ENCODE data around the gene SMIM41.

SMIM41 gene

DNA sequence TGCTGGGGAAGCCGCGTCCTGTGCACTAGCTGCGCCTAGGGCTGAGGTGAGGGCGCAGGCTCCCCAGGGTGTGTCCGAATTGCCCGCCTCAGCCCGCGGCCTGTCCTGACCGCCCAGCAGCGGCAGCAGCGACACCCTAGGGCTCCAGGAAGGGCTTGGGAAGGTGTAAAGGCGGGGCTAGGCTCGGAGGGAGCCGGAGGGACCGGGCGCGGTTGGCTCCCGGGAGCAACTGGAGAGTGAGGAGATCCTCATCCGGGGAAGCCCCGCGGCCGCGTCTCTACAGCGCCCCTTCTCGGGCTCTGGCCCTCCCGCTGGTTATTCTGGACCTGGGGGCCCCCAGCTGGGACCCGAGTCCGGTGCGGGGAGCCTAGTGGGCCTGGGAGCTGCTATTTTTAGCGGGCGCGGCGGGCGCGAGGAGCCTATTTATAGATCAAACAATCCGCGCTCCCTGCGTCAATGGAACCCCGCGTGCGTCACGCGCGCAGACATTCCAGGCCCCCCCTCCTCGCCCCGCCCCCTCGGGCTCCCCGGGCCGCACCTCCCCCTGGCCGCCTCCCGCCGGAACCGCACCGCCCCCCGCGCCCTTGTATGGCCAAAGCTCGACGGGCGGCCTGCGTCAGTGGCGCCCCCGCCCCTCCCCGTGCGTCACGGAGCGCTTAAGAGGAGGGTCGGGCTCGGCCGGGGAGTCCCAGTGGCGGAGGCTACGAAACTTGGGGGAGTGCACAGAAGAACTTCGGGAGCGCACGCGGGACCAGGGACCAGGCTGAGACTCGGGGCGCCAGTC, 28.6 kb upstream of the SMIM41 start, which contains the start of gene NR4A1:
NR4A1 (plus strand) TSS at position 685 of the 784 bp plus-strand sequence. CDS start 2,887 bp downstream, outside the sequence.
- peak; percentile 98 for DNase-seq

DNA sequence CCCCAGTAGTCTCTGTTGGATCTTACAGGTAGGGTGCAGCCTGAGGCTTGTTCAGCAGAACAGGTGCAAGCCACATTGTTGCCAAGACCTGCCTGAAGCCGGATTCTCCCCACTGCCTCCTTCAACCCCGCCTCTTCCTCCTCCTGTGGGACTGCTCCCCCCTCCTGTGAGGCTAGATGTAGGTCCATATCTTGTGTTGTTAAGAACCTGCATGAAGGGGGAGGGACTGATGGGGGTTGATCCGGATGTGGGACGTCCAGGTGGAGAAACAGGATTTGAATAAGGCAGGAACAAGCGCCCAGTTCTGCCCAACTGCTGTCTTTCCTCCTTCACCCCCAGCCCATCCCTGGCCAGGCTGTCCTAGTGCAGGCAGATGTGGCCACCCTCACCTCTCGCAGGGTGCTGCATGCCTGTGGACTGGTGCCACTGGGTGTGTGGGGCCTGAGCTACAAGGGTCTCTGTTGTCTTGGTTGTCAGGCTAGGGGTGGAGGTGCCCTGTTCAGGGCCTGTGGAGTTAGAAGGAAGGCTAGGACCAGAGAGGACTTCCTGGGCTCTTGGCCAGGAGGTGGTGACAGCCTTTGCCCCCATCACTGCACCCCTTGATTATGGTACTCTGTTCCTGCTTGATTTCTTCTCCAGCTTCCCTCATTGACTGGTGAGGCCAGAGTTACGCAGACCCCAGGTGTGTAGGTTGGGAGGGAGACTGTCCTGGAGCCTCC, 26.9 kb upstream of the SMIM41 start:
- peak; percentile 21 for DNase-seq

DNA sequence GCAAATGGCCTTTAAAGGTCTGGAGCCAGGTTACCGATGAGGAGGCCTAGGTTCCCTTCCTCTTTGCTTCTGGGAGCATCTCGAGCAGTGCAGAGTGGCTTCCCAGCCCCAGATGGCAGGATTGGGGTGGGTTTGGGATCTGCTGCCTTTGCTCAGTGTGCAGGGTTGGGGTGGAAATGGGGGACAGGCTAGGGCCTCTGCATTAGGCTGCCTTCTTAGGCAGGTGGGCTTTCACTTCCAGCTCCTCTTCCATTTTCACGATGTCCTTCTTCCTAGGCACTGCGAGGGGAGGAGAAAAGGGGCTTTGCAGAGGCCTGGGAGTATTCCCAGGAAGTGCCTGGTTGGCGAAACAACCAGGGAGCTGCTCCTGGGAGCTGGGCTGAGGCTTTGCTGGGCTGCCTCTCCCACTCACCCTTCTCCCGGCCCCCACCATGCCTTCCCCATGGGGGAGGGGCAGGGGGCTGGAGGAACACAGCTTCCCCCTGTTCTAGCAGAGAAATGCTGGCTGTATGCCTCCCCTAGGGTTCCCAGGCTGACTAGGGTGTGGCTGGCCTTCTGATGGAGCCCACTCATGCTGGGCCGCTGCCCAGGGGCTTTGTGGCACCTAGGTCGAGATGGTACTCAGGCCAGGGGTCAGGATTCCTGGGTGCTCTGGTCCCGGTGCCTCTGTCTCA, 25.8 kb upstream of the SMIM41 start:
- DNase-seq: no peak

DNA sequence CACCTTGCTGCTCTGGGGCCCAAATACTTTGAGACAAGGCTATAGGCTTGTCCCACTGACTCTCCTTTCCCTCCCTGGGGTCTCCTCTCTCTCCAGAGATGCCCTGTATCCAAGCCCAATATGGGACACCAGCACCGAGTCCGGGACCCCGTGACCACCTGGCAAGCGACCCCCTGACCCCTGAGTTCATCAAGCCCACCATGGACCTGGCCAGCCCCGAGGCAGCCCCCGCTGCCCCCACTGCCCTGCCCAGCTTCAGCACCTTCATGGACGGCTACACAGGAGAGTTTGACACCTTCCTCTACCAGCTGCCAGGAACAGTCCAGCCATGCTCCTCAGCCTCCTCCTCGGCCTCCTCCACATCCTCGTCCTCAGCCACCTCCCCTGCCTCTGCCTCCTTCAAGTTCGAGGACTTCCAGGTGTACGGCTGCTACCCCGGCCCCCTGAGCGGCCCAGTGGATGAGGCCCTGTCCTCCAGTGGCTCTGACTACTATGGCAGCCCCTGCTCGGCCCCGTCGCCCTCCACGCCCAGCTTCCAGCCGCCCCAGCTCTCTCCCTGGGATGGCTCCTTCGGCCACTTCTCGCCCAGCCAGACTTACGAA, 25.2 kb upstream of the SMIM41 start:
- DNase-seq: no peak

DNA sequence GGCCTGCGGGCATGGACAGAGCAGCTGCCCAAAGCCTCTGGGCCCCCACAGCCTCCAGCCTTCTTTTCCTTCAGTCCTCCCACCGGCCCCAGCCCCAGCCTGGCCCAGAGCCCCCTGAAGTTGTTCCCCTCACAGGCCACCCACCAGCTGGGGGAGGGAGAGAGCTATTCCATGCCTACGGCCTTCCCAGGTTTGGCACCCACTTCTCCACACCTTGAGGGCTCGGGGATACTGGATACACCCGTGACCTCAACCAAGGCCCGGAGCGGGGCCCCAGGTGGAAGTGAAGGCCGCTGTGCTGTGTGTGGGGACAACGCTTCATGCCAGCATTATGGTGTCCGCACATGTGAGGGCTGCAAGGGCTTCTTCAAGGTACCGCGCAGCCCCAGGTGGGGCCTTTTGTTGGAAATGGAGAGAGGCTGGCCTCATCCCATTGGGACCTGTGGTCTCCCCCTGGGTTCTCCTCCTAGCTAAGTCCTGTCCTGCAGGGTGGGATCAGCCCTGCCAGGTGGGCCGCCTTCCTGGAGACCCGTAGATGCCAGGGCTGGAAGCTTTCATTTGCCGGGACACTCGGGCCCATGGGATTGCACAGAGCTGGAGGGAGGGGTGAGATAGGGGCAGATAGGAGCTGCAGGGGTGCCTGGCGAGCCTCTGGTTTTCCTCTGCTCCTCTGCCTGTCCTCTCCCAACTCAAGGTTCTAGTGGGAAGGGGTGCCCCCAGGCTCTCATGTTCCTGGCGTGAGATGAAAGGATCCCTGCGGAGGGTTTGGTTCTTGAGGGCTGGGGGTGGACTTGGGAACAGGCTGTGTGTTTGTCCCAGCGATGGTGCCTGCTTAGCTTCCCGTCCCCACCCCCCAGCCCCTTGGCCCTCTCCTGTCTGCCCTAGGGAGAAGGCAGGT, 24.4 kb upstream of the SMIM41 start:
- DNase-seq: no peak

DNA sequence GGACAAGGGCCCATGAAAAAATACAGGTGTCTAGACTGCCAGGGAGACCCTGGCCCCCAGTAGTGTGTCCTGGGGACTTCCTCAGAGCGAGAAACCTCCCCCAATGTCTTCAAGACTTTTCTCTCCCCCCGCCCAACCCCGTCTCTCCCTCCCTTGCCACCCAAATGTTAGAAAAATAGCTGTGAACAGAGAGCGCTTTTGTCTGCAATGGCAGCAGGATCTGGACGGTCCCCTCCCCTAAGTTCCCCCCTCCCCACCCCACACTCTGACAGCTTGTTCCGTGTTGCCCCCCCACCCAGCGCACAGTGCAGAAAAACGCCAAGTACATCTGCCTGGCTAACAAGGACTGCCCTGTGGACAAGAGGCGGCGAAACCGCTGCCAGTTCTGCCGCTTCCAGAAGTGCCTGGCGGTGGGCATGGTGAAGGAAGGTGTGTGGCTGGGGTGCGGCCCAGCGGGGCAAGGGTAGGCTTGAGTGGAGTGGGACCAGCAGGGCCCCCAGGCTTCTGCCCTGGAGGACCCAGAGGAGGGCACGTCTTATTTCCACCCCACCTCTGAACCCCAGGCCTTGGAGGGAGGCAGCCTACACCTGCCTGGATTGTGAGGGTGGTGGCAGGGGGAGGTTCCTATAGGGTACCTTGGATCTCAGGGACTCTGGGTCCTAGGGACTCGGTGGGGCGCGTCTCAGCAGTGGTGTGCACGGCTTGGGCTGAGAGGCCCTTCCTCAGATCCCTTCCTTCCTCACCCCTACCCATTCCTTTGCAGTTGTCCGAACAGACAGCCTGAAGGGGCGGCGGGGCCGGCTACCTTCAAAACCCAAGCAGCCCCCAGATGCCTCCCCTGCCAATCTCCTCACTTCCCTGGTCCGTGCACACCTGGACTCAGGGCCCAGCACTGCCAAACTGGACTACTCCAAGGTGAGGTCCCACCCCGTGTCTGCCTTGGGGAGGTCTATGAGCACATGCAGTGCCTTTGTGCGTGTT, 23.5 kb upstream of the SMIM41 start:
- no peak for DNase-seq

DNA sequence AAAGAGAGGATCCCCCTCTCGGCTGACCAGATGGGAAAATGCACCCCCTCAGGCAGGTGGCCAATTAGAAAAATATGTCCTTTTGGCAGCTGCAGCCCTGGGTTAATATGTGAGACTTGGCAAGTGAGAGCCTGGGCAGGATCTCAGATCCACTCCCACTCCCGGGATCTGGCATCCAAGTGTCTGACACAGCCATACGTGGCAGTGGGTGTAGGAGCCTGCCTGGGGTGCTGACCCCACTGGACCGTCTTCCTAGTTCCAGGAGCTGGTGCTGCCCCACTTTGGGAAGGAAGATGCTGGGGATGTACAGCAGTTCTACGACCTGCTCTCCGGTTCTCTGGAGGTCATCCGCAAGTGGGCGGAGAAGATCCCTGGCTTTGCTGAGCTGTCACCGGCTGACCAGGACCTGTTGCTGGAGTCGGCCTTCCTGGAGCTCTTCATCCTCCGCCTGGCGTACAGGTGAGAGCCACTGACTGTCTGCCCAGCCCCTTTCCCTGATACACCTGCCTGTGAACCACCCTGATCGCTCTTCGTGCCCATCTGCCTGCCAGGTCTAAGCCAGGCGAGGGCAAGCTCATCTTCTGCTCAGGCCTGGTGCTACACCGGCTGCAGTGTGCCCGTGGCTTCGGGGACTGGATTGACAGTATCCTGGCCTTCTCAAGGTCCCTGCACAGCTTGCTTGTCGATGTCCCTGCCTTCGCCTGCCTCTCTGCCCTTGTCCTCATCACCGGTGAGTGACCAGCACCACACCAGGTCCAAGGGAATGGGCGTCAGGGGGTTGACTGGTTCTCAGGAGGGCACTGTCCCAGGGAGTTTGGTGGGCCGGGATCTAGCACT, 22.5 kb upstream of the SMIM41 start:
- DNase-seq: no peak

DNA sequence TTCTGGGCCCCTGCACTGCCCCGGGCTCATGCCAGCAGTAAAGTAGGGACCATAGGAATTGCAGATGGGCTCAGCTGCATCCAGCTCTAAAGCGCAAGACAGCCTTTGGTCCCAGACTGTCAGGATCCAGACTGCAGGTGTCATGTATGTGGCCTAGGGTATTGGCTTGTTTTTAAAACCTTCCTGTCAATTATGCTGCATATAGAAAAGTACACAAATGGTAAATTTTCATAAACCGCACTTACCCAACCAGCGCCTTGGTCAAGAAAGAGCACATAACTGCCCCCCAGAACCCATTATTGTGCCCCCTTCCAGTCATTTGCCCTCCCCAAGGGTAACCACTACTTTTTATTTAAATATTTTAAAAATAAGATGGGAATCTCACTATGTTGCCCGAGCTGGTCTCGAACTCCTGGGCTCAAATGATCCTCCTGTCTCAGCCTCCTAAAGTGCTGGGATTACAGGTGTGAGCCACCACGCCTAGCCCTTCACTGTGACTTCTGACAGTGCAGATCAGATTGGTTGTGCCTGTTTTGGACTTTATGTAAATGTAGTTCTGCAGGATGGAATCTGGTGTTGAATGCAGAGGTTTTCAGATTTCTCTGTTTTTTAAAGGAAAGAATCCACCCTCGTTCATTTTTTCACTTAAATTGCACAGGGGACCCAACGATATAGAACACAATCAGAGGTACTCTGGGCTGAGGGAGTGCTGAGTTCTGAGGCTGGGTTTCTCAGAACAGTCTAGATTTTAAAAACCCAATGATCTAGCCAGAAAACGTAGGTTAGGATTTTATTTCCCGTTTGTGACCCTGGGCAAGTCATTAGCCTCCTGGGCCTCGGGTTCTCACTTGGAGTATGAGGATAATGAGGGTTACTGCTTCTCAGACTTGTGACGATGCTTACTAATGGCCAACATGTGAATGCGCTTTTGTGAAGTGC, 21.6 kb upstream of the SMIM41 start:
- no peak for DNase-seq

DNA sequence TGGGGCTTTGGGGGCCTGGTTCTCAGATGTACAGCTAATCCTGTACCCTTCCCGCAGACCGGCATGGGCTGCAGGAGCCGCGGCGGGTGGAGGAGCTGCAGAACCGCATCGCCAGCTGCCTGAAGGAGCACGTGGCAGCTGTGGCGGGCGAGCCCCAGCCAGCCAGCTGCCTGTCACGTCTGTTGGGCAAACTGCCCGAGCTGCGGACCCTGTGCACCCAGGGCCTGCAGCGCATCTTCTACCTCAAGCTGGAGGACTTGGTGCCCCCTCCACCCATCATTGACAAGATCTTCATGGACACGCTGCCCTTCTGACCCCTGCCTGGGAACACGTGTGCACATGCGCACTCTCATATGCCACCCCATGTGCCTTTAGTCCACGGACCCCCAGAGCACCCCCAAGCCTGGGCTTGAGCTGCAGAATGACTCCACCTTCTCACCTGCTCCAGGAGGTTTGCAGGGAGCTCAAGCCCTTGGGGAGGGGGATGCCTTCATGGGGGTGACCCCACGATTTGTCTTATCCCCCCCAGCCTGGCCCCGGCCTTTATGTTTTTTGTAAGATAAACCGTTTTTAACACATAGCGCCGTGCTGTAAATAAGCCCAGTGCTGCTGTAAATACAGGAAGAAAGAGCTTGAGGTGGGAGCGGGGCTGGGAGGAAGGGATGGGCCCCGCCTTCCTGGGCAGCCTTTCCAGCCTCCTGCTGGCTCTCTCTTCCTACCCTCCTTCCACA, 20.7 kb upstream of the SMIM41 start:
- DNase-seq: no peak

DNA sequence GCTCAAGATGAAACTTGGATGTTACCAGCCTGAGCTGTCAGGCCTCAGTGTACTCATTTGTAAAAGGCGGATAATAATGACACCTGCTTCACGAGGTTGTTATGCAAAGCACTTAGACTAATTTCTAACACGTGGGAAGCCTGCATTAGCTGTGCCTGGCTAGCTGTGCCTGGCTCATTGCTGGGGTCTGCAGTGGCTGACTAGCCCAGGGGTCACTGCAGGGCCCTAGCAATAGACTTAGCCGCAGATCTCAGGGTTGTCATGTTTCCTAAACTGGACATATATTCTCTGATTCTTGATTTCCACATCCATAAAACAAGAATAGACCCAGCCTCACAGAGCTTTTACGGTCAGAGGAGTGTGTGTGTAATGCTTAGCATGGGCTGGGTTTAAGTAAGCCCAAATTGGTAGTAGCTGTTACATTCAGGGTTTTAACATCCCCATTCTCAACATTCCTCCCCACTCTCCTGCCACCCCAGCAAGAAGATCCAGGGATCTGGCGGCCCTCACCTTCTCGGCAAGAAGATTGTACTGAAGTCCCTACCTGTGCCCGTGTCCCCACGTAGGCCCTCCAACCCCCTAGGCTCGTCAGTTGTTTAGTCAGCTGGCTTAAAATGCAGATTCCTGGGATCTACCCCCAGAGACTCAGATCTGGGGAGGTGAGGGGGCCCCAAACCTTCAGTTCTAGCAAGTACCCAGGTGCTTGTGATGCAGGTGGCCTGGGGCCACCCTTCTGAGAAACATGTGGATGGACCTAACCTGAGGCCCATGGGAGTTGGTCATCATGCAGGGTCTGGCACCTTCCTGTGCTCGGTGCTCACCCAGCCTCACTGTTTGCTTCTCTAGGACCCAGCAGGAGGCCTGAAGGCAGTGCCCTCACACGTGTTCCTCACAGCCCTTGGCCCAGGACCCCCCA, 19.7 kb upstream of the SMIM41 start:
- no peak for DNase-seq

DNA sequence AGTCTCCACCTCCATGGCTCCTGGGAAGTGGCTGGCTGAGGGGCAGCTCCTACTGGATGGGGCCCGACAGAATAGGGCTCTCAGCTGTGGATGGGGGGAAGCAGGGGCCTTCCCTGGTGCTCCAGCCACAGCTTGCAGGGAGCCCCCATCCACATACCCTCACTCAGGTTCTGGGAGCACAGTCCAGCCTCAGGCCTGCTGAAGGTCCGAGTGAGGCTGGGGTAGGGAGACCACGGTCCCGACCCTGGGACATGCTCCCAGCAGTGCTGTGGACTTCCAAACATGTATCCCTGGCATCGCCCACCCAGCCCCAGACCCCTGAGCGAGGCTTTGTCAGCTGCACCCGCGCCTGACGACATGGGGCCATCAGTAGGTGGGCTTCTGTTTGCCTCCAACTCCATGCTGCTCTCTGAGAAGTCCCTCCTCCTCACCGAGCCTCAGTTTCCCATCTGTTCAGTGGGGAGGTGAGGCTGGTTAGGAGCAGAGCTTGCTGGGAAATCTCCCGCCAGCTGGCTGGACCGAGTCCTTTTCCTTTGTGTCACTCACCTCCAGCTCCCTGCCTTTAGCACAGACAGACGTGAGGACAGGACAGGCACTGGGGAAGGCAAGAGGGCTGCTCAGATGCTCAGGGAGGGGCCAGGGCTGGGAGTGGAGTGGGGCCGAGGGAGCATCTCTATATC, 18.9 kb upstream of the SMIM41 start:
- DNase-seq: no peak

DNA sequence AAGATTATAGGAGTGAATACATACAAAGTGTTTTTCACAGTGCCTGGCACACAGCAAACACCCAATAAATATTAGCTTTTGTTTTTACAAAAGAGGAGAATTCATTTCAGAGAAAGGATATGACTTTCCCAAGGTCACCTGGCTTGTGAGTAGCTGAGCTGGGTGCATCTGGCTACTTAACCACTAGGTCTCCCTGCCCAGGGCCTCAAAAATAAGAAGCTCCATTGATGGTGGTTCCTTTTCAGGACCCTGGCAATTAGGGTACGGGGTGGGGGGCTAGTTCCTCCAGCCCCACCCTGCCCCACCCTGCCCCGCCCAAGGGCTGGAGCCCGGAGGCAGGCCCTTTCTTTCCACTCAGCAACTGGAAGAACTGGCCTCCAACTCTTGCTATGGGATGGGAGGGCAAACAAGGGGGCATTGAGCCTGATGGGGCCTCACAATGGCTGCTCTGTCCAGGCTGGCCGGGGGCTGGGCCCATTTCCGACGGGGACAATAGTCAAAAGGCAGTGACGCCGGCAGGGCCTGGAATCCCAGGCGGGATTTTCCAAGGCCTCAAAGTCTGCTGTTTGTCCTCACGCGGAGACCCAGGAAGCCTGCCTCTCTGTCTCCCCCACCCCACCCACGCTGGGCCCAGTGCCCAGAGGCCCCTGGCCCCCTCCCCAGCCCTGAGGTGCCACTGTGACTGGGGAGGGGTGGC, 17.9 kb upstream of the SMIM41 start:
- no peak for DNase-seq

DNA sequence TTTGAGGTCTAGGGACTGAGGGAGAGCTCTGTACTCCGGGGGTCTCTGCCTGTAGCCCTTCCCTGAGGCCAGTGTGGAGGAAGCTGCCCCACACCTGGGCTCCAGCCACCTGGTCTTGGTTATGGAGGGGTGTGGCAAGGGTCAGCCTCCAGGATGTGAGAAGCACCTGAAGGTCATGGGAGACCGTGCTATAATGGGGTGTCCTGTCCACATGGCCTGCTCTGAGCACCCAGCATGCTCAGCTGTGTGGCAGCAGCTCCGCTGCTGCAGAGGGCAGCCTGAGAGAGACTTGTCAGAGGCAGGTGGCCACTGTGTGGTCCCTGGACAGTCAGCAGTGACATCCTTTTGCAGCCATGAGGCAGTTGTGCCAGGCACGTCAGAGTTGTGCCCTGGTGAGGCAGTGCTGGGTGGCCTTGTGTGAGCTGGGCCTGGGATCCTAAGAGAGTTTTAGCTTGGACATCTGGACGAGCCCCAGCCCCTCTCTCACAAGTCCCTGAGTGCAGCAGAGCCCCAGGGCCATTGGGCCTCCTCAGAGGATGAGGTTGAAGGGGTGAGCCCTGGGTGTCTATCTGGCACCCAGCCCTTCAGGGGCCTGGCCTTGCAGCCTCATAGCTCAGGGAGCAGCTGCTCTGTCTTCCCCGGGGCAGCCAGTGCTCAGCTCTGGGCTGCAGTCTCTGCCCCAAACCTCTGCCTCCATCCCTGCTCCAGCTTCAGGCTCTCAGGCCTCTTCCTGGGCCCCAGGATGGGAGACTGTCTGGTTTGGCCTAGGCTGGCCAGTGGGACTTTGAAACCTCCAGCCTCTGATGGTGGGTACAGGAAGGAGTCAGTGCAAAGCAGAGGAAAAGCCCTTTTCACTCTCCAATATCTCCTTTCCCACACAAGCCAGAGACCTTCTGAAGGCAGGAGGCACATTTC, 17.1 kb upstream of the SMIM41 start:
- DNase-seq: no peak

DNA sequence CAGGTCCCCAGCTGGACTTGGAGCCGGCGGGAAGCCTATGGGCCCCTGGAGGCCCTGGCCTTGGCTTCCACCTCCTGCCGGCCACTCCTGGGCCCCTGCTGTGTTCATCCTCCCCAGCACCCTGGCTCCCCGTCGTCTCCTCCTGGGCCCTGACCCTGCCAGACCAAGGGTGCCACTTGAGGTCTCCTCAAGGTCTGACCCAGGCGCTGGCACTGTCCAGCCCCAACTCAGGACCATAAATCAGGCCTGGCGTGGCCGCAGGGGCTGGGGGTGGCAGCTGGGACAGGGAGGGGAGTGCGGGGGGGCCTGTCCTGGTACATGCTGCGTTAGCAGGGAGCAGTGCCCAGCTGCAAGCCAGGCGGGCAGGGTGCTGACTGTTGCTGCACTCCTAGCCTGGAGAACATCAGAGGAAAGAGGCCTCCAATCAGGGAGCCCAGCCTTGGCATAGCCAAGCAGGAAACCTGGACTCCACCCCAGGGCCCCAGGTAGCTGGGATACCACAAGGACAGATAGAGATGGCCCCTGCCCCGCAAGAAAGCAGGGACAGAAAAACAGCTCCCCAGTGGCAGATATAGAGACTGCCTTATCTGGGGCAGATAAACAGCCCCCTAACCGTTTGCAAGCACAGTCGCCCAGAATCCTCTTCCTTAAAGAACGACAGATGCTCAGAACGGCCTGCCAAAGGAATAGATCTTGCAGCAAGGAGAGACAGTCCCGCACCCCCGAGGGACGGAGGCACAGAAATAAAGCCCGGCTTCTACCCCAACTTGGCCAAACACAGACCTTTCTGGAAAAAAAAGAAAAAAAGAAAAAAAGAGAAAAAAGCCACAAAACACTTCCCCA, 16.2 kb upstream of the SMIM41 start:
- DNase-seq: no peak
